ENCODE measurements around the gene GAS7.
A peak's percentile ranks its signal among the peaks of the same experiment; 100 is the strongest.

GAS7 gene

DNA sequence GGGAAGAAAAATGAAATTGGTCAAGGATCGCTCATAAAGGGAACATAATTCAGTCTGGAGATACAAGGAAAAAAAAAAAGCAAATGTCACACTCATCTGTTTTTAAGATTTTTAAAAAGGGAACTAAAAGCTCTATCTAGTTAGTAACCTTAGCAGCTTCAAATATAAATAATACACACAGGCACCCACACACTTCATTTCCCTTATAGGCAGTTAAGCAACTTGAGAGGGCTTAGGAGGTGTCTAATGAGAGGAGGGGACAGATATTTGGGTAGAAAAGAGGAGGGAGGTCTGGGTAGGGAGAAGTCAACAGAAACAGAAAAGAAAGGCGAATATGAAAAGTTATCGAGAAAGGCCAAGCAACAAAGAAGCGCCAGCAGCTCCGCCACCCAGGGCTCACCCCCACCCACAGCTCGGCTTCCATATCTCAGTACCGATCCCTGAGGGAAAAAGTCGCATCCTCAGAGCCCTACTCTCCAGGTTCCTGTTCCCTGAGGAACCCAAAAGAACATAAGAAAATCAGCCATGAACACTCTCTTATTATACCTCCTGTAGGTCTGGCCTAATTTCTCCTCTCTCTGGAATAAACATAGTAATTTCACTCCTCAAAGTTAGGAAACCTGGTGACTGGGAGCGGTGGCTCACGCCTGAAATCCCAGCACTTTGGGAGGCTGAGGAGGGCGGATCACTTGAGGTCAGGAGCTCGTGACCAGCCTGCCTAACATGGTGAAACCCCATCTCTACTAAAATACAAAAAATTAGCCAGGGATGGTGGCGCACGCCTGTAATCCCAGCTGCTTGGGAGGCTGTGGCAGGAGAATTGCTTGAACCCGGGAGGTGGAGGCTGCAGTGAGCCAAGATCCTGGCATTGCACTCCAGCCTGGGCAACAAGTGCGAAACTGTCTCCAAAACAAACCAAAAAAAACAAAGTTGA is 223.7 kb downstream of the GAS7 start:
- DNase-seq, result no peak

- no peak for DNase-seq
Measured at GRCh38 chr17:9973669-9974447, 224.5 kb downstream of the GAS7 start.

- DNase-seq, result no peak
Measured at GRCh38 chr17:9971991-9972390, 226.4 kb downstream of the GAS7 start.

GRCh38 chr17:9969301-9969935 is 229.0 kb downstream of the GAS7 start:
- no peak for DNase-seq

GRCh38 chr17:9968881-9969280 is 229.5 kb downstream of the GAS7 start:
- no peak for DNase-seq

DNA sequence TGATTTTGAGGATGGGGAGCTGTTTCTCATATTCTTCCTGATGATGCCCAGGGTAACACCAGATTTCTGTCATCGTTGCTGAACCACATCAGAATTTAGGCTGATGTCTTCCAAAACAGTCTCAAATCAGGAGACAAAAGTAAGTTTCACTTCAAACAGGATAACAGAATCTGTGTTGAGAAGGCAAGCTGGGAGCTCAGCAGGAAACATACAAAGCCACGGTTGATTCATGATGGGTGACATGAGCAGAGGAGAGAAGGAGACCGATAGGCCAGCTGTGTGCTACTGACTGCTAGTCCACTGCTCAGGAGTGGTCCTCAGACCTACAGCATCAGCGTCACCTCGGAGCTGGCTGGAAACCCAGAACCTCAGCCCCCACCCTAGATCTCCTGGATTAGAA is 230.4 kb downstream of the GAS7 start:
- DNase-seq, result no peak

GRCh38 chr17:9959377-9959981 is 238.9 kb downstream of the GAS7 start:
- peak; percentile 31 for DNase-seq

- no peak for DNase-seq
Measured at GRCh38 chr17:9958586-9959281, 239.7 kb downstream of the GAS7 start.

GRCh38 chr17:9957244-9957643 is 241.2 kb downstream of the GAS7 start:
- DNase-seq, result no peak

DNA sequence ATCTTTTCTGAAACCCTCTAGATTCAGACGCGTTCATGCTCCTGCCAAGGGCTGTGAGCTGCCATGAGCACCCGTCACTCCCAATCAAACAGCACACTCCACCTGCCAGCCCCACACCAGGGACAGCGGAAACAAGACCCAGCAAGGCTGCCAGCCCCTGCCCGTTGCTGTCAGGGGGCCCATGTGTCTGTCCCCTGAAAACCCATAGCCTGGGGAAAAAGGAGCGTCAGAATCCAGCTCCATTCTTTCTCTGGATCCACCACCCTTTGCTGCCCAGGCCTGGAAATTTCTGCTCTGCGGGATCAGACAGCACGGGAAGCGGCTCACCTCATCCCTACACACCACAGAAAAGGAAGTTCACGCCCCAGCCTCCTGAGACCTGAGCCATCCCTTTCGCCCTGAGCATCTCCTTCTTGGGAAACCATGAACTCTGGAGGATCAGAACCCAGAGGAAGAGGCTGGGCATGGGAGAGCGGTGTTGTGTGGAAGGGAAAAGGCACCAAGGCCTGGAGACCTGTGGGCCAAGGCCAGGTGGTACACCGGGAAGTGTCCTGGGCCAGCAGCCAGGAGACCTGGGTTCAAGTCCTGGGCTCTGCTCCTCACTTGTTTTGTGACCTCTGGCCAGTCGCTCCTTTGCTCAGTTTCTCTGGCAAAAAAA is 241.8 kb downstream of the GAS7 start:
- DNase-seq, result no peak

DNA sequence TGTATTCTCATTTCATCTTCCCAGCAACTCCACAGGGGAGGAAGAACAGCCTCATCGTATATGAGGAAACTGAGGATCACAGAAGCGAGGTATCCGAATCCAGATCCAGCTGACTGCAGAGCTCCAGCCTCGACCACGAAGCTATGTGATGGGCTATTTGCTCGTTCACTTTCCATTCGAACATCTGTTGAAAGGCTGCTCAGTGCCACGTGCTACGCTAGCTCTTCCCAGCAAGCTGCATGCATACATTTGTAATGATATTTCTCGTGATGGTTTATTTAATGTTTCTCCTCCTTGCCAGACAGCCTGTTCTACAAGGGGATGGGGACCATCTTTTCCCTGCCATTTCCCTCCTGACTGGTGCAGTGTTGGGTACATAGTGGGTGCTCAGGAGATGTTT is 244.9 kb downstream of the GAS7 start:
- no peak for DNase-seq

DNA sequence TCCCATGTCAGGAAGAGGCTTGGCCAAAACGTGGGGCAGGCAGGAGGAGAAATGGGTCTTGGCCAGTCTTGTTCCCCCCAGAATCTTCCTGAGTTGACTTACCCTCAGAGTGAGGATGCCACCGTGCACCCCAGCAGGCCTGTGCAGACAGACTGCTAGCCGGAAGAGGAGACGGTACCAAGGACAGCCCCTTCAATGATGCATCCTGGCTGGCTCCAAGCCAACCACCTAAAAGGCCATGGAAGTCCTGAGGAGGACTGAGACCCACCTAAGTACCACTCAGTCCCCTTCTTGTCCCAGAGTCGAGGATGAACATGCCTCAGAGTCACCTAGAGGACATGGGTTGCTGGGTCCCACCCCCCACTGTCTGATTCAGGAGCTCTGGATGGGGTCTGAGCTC is 246.6 kb downstream of the GAS7 start:
- no peak for DNase-seq

DNA sequence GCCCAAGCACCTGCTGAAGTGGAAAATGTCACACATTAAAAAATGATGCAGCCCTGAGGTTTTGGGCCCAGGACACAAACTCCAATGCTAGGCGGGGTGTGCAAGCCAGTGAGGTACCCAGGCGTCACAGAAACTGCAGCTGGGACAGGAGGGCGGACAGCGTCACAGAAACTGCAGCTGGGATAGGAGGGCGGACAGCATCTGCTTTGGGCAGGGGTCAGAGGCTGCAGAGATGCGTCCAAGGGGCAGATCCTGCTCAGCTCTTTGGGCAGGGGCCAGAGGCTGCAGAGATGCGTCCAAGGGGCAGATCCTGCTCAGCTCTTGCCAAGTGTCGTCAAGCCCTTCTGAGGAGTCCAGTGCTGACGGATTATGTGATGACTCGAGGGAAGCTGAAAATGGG is 249.5 kb downstream of the GAS7 start:
- no peak for DNase-seq

- peak; percentile 78 for DNase-seq
Measured at GRCh38 chr17:9944704-9945103, 253.7 kb downstream of the GAS7 start.

DNA sequence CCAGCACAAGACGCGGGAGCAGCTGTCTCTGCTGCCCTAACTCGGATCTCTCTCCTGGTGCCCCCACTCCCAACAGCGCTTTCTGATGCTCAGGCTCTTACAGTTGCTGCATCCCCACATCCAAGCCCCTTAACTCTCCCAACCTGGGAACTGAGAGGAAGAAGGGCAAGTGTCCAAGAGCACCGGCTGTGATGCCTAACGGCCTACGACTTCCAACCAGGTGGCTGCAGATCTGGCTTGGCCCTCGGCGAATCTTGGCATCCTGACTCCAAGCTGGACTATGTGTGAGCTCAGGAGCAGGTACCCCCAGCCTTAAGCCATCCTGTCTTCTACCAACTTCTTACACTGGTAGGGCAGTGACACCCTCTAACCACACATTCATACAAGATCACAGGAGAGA is 255.1 kb downstream of the GAS7 start:
- no peak for DNase-seq

- DNase-seq, result no peak
Measured at GRCh38 chr17:9942885-9943284, 255.5 kb downstream of the GAS7 start.

GRCh38 chr17:9941305-9941704 is 257.1 kb downstream of the GAS7 start:
- no peak for DNase-seq

GRCh38 chr17:9940841-9941240 is 257.6 kb downstream of the GAS7 start:
- no peak for DNase-seq

DNA sequence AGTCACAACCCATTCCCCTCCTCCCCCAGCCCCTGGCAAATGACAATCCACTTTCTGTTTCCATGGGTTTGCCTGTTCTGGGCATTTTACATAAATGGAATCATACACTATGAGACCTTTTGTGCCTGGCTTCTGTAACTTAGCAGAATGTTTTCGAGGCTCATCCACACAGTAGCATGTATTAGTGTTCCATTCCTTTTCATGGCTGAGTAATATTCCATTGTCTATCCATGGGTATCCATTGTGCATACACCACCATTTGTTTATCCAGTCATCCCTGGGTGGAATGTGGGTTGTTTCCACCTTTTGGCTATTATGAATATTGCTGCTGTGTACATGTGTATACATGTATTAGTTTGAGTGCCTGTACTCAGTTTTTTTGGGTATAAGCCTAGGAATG is 259.6 kb downstream of the GAS7 start:
- DNase-seq, result no peak

DNA sequence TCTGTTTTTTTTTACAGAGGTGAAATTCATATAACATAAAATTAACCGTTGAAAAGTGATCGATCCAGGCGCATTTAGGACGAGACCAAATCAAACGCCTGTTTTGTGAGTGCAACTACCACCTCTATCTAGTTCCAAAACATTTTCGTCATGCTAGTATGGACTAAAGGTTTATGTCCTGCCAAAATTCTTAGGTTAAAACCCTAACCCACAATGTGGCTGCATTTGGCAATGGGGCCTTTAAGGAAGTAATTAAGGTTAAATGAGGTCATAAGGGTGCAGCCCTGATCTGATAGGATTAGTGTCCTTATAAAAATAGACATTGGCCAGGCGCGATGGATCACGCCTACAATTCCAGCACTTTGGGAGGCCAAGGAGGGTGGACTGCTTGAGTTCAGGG is 260.5 kb downstream of the GAS7 start:
- no peak for DNase-seq

DNA sequence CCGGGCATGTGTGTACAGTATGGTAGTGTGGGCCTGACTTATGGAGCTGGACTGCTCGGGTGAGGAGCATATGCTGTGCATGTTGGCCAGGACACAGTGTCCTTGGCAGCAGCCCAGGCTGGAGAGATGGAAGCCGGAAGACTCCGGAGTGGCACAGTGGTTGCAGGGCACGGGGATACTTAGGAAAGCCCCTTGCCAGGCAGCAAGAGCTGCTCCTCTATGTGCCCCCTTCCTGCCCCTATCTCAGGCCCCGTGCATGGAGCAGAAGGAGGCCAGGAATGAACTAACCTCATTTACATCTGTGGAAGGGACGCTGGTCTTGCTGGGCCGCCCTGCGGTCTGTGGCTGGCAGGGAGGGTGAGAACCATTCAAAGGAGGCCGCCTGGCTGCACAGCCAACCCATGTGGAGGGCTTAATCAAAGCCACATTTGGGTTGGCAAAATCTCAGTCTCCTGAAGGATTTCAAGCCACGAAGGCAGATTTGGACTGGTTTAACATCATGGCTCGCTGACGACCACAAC is 261.1 kb downstream of the GAS7 start:
- DNase-seq, result no peak

- no peak for DNase-seq
Measured at GRCh38 chr17:9936095-9936494, 262.3 kb downstream of the GAS7 start.

Measured in NCI-H524 treated with DMSO at 0.1 percent for 48 hours (cell line).